Neural cell (in vitro differentiated cells): ENCODE results near the gene OR52E5. TPM values are rescaled to one million over a fixed set of nuclear protein-coding genes. Genes with fewer than 3 reads are reported as not detected.

Experiments used
- H2AFZ ChIP-seq: fragments of 200-600, 300-800 bp; sonication (generic), shearing (Covaris generic); 2 replicates; pipeline ENCODE4 v1.6.0; 2014; ENCODE audit warnings: low read depth, mild to moderate bottlenecking, antibody characterized with exemption, low read length, moderate library complexity
- H3F3A ChIP-seq: fragments of 200-600 bp; shearing (Covaris generic); 2 replicates; pipeline ENCODE4 v1.6.1; 2016; ENCODE audit warnings: mild to moderate bottlenecking, moderate library complexity, mixed read lengths, antibody characterized with exemption, low read length; ENCODE audit not compliant: insufficient read depth, poor library complexity, severe bottlenecking
- H3K27ac ChIP-seq: fragments of 200-600, 300-800 bp; sonication (generic), shearing (Covaris generic); 2 replicates; pipeline ENCODE4 v1.5.1; 2014; ENCODE audit warnings: mild to moderate bottlenecking, low read length, moderate library complexity
- H3K27me3 ChIP-seq: fragments of 300-800, 200-600 bp; sonication (generic), shearing (Covaris generic); 2 replicates; pipeline ENCODE4 v1.6.0; 2014; ENCODE audit warnings: mild to moderate bottlenecking, low read depth, low read length, moderate library complexity; ENCODE audit not compliant: insufficient read depth
- H3K36me3 ChIP-seq: fragments of 300-800, 200-600 bp; sonication (generic), shearing (Covaris generic); 2 replicates; pipeline ENCODE4 v1.5.1; 2014; ENCODE audit warnings: mild to moderate bottlenecking, antibody characterized with exemption, low read length, moderate library complexity; ENCODE audit not compliant: insufficient read depth
- H3K4me2 ChIP-seq: fragments of 300-800, 200-600 bp; sonication (generic), shearing (Covaris generic); 2 replicates; pipeline ENCODE4 v1.6.0; 2014; ENCODE audit warnings: mild to moderate bottlenecking, low read length
- H3K4me3 ChIP-seq: fragments of 300-800, 200-600 bp; sonication (generic), shearing (Covaris generic); 2 replicates; pipeline ENCODE4 v1.5.1; 2014; ENCODE audit warnings: mild to moderate bottlenecking, low read length, moderate library complexity
- H3K79me2 ChIP-seq: fragments of 200-600 bp; shearing (Covaris generic); replicated peaks from 2 replicates; pipeline ENCODE4 v1.6.0; 2014; ENCODE audit warnings: mild to moderate bottlenecking, low read length, moderate library complexity; ENCODE audit not compliant: insufficient read depth
- H3K9ac ChIP-seq: fragments of 300-800, 200-600 bp; sonication (generic), shearing (Covaris generic); 2 replicates; pipeline ENCODE4 v1.6.1; 2016; ENCODE audit warnings: mild to moderate bottlenecking, low read length, mixed read lengths
- H3K9me2 ChIP-seq: fragments of 200-600 bp; shearing (Covaris generic); 2 replicates; pipeline ENCODE4 v1.6.1; 2016; ENCODE audit warnings: mild to moderate bottlenecking, low read length, mixed read lengths; ENCODE audit not compliant: insufficient read depth
- H3K9me3 ChIP-seq: fragments of 200-600, 300-800 bp; sonication (generic), shearing (Covaris generic); 2 replicates; pipeline ENCODE4 v1.6.1; 2016; ENCODE audit warnings: mild to moderate bottlenecking, mixed run types, low read length, moderate library complexity, mixed read lengths
- H4K20me1 ChIP-seq: fragments of 200-600 bp; shearing (Covaris generic); 2 replicates; pipeline ENCODE4 v1.6.1; 2016; ENCODE audit warnings: mild to moderate bottlenecking, mixed run types; ENCODE audit not compliant: insufficient read depth
- EP300 ChIP-seq: fragments of 450-650 bp; conservative IDR thresholded peaks from 2 replicates; pipeline ENCODE4 v1.6.1; 2014; ENCODE audit warnings: antibody characterized with exemption, mild to moderate bottlenecking, moderate library complexity; ENCODE audit not compliant: poor library complexity, severe bottlenecking
- EZH2 ChIP-seq: fragments of 200-600, 300-800 bp; shearing (Covaris generic), sonication (generic); IDR thresholded peaks from 2 replicates; pipeline ENCODE4 v1.6.1; 2014; ENCODE audit warnings: antibody characterized with exemption, low read length, borderline replicate concordance, mild to moderate bottlenecking; ENCODE audit not compliant: insufficient read depth, poor library complexity, severe bottlenecking
- MXI1 ChIP-seq: fragments of 450-650 bp; conservative IDR thresholded peaks from 2 replicates; pipeline ENCODE4 v1.6.1; 2014; ENCODE audit warnings: antibody characterized with exemption, mild to moderate bottlenecking; ENCODE audit not compliant: poor library complexity, severe bottlenecking
- POLR2AphosphoS5 ChIP-seq: IDR thresholded peaks from 2 replicates; pipeline ENCODE4 v1.6.1; 2012
- RAD21 ChIP-seq: fragments of 450-650 bp; conservative IDR thresholded peaks from 2 replicates; pipeline ENCODE4 v1.6.1; 2014; ENCODE audit warnings: antibody characterized with exemption, mild to moderate bottlenecking, moderate library complexity
- SMC3 ChIP-seq: fragments of 450-650 bp; conservative IDR thresholded peaks from 2 replicates; pipeline ENCODE4 v1.6.1; 2014; ENCODE audit warnings: antibody characterized with exemption, mild to moderate bottlenecking, moderate library complexity; ENCODE audit not compliant: poor library complexity
- TAF1 ChIP-seq: IDR thresholded peaks from 2 replicates; pipeline ENCODE4 v1.6.1; 2012; ENCODE audit warnings: low read depth
- polyA minus RNA-seq: library from RNA; depleted of rRNA, polyadenylated mRNA; stranded (reverse); fragments of >200 nt; gene quantifications from 2 replicates; pipeline ENCODE4 v1.2.3, GENCODE V29; 2014
- polyA plus RNA-seq: library from polyadenylated mRNA; depleted of rRNA; stranded (reverse); fragments of >200 nt; gene quantifications from 2 replicates; pipeline ENCODE4 v1.2.3, GENCODE V29; 2014
- TF ChIP-seq, protein P1 (sequence below): fragments of 450-650 bp; IDR thresholded peaks from 2 replicates; pipeline ENCODE4 v1.5.1; 2014; ENCODE audit warnings: antibody characterized with exemption, mild to moderate bottlenecking, moderate library complexity; ENCODE audit not compliant: poor library complexity, severe bottlenecking
- TF ChIP-seq, protein P2 (sequence below): IDR thresholded peaks from 2 replicates; pipeline ENCODE4 v1.6.1; 2012; ENCODE audit warnings: borderline replicate concordance

Gene OR52E5
- polyA plus RNA-seq (not detected in 2 replicates), polyA minus RNA-seq (not detected in 2 replicates)

DNA sequence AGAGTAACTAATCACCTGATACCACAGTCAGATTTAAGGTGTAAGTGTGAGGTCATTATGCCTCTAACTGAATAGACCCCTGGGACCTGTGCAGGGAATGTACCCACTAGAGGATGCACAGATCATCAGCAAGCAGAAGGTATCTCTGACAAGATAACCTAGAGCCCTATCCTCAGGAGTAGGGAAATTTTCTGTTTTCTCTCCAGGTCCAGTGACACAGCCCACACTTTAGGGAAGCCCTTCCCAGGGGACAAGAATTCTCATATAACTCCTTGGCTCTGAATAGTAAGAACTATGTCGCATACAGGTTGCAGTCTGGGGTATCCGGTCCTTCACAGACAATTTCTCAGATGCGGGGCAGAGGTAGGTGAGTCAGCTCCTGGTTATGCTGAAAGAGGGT is at the start of gene OR52E5:
OR52E5 (plus strand) TSS at position 301 of the 400 bp plus-strand sequence. CDS start 7,569 bp downstream, outside the sequence.
- Histone ChIP-seq H3K9ac (no peak within 1 kb of the TSS), H3K9me2 (no peaks in the 10 kb centered on the region), H3K4me3 (no peak within 1 kb of the TSS)

DNA sequence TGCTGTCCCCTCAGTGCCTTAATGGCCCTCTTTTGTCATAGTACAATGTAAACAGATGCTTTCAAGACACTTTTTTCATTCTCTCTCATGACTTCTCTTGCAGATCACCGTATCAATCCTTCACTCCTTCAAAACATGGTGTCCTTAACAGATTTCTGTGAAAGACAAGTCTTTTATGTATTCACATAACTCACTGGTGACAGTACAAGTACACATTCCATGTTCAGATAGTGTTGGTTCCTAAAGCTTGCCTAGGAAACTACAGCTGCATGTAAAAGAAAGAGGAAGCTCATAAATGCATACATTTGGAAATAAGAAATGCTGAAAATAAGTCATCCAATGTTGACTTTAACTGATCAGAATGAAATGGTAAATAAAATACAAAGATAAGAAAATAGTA is 46.3 kb upstream of the OR52E5 start:
- H3K79me2 ChIP-seq, result no peaks in the 10 kb centered on the region
- TF ChIP-seq, protein P1, sequence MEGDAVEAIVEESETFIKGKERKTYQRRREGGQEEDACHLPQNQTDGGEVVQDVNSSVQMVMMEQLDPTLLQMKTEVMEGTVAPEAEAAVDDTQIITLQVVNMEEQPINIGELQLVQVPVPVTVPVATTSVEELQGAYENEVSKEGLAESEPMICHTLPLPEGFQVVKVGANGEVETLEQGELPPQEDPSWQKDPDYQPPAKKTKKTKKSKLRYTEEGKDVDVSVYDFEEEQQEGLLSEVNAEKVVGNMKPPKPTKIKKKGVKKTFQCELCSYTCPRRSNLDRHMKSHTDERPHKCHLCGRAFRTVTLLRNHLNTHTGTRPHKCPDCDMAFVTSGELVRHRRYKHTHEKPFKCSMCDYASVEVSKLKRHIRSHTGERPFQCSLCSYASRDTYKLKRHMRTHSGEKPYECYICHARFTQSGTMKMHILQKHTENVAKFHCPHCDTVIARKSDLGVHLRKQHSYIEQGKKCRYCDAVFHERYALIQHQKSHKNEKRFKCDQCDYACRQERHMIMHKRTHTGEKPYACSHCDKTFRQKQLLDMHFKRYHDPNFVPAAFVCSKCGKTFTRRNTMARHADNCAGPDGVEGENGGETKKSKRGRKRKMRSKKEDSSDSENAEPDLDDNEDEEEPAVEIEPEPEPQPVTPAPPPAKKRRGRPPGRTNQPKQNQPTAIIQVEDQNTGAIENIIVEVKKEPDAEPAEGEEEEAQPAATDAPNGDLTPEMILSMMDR, result no peak
- TF ChIP-seq, protein P2, sequence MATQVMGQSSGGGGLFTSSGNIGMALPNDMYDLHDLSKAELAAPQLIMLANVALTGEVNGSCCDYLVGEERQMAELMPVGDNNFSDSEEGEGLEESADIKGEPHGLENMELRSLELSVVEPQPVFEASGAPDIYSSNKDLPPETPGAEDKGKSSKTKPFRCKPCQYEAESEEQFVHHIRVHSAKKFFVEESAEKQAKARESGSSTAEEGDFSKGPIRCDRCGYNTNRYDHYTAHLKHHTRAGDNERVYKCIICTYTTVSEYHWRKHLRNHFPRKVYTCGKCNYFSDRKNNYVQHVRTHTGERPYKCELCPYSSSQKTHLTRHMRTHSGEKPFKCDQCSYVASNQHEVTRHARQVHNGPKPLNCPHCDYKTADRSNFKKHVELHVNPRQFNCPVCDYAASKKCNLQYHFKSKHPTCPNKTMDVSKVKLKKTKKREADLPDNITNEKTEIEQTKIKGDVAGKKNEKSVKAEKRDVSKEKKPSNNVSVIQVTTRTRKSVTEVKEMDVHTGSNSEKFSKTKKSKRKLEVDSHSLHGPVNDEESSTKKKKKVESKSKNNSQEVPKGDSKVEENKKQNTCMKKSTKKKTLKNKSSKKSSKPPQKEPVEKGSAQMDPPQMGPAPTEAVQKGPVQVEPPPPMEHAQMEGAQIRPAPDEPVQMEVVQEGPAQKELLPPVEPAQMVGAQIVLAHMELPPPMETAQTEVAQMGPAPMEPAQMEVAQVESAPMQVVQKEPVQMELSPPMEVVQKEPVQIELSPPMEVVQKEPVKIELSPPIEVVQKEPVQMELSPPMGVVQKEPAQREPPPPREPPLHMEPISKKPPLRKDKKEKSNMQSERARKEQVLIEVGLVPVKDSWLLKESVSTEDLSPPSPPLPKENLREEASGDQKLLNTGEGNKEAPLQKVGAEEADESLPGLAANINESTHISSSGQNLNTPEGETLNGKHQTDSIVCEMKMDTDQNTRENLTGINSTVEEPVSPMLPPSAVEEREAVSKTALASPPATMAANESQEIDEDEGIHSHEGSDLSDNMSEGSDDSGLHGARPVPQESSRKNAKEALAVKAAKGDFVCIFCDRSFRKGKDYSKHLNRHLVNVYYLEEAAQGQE, result no peak
- TF ChIP-seq EP300 (no peak), TAF1 (no peak), SMC3 (no peak), POLR2AphosphoS5 (no peak), RAD21 (no peak), MXI1 (no peak), EZH2 (no peak)
- H3K9me2 ChIP-seq, result no peaks in the 10 kb centered on the region
- H3K27me3 ChIP-seq, result no peaks in the 10 kb centered on the region
- H3K27ac ChIP-seq, result no peak overlapping the region
- no peaks in the 10 kb centered on the region for H3K9me3 ChIP-seq
- H3K4me3 ChIP-seq, result no peak overlapping the region
- no peak overlapping the region for H3K9ac ChIP-seq
- no peak overlapping the region for H2AFZ ChIP-seq
- no peaks in the 10 kb centered on the region for H3F3A ChIP-seq
- no peak overlapping the region for H3K4me2 ChIP-seq
- H3K36me3 ChIP-seq, result no peaks in the 10 kb centered on the region
- no peaks in the 10 kb centered on the region for H4K20me1 ChIP-seq

More for the DNA sequence above, at the start of gene OR52E5:
- H3F3A ChIP-seq, result no peaks in the 10 kb centered on the region
- no peak within 1 kb of the TSS for H3K4me2 ChIP-seq
- H2AFZ ChIP-seq, result no peak within 1 kb of the TSS
- H3K36me3 ChIP-seq, result no peaks in the 10 kb centered on the region
- TF ChIP-seq RAD21 (no peak), EZH2 (no peak), TAF1 (no peak)
- TF ChIP-seq, protein P1, result no peak
- TF ChIP-seq, protein P2, result no peak
- no peaks in the 10 kb centered on the region for H4K20me1 ChIP-seq
- H3K27ac ChIP-seq, result no peak within 1 kb of the TSS
- no peaks in the 10 kb centered on the region for H3K27me3 ChIP-seq
- no peaks in the 10 kb centered on the region for H3K9me3 ChIP-seq
- no peaks in the 10 kb centered on the region for H3K79me2 ChIP-seq
